Uterus (tissue), 2 donors: ENCODE measurements around the gene P2RY14.

Experiments
- POLR2A ChIP-seq, 2 donors: fragments of 450-650 bp; IDR thresholded peaks; one replicate each; pipeline ENCODE4 v1.6.1; 2016; ENCODE audit warnings: antibody characterized with exemption in 2 of 2, mild to moderate bottlenecking in 1 of 2, moderate library complexity in 1 of 2
- TF ChIP-seq, protein P1 (sequence below), 4 experiments: fragments of 200-600 bp in 2 of 4; fragments of 450-650 bp in 2 of 4; sonication (generic) in 2 of 4; IDR thresholded peaks; one replicate each; pipeline ENCODE4 v1.5.1; 2016 to 2019; ENCODE audit warnings: antibody characterized with exemption in 4 of 4, mild to moderate bottlenecking in 2 of 4, moderate library complexity in 1 of 4

DNA sequence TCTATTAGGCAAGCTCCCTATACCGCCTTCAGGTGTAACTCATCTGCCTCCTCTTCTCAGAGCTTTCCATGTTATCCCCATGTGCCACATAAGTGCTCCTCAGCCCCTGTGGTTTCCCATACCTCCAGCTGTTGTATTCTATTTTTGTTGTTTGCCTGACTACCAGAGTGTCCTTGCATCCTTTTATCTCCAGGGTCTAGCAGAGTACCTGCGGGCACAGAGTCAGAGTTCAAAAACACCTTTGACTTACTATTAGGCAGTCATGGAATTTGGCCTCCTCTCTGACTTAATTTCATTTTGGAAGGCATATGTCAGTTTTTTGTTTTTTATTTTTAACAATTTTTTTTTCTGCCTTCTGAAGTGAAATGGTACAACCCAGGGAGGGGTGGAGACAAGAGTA lies 31.2 kb upstream of the P2RY14 start:
- TF ChIP-seq, protein P1, sequence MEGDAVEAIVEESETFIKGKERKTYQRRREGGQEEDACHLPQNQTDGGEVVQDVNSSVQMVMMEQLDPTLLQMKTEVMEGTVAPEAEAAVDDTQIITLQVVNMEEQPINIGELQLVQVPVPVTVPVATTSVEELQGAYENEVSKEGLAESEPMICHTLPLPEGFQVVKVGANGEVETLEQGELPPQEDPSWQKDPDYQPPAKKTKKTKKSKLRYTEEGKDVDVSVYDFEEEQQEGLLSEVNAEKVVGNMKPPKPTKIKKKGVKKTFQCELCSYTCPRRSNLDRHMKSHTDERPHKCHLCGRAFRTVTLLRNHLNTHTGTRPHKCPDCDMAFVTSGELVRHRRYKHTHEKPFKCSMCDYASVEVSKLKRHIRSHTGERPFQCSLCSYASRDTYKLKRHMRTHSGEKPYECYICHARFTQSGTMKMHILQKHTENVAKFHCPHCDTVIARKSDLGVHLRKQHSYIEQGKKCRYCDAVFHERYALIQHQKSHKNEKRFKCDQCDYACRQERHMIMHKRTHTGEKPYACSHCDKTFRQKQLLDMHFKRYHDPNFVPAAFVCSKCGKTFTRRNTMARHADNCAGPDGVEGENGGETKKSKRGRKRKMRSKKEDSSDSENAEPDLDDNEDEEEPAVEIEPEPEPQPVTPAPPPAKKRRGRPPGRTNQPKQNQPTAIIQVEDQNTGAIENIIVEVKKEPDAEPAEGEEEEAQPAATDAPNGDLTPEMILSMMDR (IDR thresholded peaks at IDR 0.05): no peak
- TF ChIP-seq POLR2A (IDR thresholded peaks at IDR 0.05): no peak
